ENCODE results near the gene DAPK1.

Gene DAPK1

DNA sequence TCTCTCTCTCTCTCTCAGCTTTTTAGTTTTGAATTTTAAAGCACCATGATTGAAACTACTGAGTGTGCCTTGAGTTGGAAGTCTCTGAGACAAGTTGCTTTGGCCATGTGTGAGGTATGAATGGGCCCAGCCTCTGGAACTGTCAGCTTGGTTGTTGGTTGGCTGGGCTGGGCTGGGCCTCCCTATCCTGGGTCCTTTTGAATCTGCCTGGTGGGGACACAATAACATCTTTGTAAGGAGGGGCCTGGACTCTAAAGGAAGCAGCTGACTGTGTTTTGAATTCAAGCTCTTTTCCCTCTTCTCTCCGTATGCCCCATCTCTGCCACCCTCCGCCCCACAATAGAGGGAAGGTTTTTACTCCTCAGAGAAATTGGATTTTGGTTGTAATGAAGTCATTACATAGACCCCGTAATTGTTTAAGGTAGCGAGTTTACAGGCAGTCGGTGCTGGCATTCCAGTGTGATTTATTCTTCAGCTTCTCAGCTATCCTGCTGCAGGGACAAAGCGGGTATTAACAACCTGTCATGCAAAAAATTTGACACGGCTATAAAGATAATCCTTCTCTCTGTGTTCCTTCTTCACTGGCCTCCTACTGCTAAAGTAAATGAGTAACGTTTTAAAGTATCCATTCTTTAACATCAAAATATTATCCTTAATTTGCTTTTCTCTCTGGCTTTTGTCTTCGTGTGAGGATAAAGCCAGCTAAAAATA, 105.4 kb downstream of the DAPK1 start:
- no peak for DNase-seq (ENCODE audit: low read depth)
- H3K4me3 ChIP-seq (ENCODE audit: low read depth, low read length) = no peak overlapping the region

DNA sequence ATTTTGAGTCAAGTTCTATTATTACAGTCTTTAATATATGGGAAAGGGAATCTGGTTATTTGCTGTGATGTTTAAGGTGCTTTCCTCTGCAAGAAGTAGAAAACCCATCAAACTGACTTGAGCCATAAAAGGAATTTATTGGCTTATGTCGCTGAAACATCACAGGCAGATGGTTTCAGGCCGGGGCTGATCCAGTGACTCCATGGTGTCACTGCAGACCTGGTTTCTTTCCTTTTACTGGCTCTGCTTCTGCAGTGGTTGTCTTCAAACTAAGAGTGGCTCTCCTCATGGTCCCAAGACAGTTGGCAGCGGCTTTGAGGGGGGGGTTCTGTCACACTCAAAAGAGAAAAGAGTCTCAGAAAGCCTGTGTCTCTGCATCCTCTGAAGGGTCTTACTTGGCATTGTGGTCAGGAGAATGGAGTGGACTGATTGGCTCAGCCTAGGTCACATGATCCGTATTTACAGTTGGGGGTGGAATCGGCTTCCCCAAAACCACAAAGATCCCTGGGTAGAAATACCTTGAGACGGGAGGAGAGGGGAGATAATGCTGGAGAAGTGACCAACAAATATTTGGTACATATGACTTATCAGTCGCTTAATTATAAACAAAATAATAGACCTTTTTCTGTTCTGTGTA, 106.3 kb downstream of the DAPK1 start:
- H3K4me3 ChIP-seq (ENCODE audit: low read depth, low read length) = no peak overlapping the region
- DNase-seq (ENCODE audit: low read depth) = no peak

DNA sequence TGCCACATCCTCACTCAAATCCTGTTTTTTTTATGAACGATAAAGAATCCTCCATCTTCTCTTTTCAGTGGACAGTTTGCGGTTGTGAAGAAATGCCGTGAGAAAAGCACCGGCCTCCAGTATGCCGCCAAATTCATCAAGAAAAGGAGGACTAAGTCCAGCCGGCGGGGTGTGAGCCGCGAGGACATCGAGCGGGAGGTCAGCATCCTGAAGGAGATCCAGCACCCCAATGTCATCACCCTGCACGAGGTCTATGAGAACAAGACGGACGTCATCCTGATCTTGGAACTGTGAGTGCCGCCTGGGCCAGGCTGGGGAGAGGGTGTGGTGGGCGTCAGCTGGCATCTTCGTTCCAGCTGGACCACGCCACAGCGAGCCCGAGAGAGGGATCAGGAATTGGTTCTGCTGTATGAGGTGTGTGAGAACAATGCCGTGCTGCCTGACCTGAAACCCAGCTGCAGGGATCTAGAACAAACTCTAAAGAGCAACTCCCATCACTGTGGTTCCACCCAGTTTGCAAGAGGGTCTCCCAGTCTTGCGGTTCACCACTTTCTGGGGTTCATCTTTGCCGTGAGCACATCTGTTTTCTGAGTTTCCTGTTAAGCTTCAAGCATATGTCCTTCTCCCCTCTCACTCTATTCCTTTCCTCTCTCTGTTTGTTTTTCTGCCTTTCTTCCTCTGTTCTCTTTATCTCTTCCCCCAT, 107.4 kb downstream of the DAPK1 start:
- no peak overlapping the region for H3K4me3 ChIP-seq (ENCODE audit: low read depth, low read length)
- no peak for DNase-seq (ENCODE audit: low read depth)

DNA sequence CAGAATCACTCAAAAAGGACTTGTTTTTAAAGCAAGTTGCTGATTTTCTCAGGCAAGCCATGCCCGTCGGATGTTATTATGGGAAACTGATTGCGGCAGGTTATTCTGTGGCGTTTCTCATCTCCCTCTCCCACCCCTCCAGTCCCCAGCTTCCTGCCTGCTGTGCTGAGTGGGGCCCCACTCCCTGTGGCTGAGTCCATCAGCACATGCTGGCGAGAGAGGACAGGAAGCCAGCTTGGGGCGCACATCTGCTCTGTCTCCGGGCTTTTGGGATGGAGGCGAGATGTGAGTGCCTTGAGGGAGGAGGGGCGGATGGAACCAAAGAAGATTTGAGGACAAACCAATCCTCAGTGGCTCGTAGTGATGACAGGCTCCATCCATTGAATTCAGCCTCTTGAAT, 108.0 kb downstream of the DAPK1 start:
- no peak for DNase-seq (ENCODE audit: low read depth)

DNA sequence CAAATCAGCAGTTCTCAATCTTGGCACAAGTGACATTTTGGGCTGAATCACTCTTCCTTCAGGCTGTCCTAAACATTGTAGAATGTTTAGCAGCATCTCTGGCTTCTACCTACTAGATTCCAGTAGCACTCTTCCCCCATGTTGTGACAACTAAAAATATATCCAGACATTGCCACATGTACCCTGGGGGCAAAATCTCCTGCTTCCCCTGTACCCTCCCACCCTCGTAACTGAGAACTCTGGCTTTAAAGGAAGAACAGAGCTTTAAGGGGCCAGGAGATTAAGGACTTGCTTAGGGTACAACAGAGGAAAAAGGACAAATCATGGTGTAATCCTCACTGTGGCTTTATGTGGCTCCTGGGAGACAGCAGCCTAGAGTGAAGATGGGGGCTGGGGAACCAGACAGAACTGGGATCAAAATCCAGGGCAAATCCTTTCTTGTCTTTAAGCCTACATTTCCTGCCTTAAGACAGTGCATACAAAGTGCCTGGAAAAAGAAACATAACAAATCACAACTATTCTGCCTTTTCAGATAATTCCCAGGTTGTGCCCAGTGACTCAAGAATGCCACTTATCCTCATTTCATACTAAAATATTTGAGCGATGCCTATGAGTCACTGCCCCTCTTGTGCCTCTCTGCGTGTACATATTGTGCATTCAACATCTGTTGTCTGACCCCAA, 109.3 kb downstream of the DAPK1 start:
- DNase-seq (ENCODE audit: low read depth) = no peak
- H3K4me3 ChIP-seq (ENCODE audit: low read depth, low read length) = no peak overlapping the region

More for the DNA sequence above, 108.0 kb downstream of the DAPK1 start:
- H3K4me3 ChIP-seq (ENCODE audit: low read depth, low read length) = no peak overlapping the region

DNA sequence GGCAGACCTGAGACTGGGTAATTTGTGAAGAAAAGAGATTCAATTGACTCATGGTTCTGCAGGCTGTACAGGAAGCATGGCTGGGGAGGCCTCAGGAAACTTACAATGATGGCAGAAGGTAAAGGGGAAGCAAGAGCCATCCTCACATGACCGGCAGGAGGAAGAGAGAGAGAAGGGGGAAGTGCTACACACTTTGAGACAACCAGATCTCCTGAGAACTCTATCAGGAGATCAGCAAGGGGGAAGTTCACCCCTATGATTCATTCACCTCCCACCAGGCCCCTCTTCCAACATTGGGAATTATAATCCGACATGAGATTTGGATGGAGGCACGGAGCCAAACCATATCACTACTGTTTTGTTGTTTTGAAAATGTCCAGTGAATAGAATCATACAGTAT, 110.2 kb downstream of the DAPK1 start:
- DNase-seq (ENCODE audit: low read depth) = no peak
- H3K4me3 ChIP-seq (ENCODE audit: low read depth, low read length) = no peak overlapping the region

DNA sequence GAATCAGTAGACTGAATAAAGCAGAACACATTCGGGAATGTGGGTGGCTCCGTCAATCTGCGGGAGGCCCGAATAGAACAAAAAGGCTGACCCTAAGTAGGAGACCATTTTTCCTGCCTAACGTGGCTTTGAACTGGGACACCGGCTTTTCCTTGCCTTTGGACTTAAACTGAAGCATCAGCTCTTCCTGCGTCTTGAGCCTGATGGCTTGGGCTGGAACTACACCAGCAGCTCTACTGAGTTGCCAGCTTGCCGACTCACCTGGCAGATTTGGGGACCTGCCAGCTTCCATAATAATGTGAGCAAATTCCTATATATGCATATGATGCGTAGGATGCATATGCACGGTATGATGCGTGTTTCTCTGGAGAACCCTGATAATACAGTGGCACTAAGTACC, 111.3 kb downstream of the DAPK1 start:
- DNase-seq (ENCODE audit: low read depth) = no peak
- H3K4me3 ChIP-seq (ENCODE audit: low read depth, low read length) = no peak overlapping the region

DNA sequence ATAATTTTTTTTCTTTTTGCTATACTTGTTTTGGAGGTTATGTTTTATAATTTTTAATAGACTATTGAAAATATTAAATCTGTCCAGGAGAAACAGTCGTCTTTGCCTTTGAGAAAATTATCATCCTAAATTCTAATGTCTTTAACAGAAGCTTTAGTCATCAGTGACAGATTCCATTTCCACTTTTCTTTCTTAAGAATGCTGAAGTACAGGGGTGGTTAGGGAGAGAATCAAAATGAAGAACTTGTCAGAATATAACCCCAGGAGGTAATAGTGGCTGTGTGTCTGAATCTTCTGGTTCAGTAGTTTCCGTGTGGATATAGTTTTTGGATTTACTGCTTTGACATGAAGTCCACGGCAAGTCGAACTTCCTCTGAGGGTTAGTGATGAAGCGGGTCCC, 111.8 kb downstream of the DAPK1 start:
- no peak for DNase-seq (ENCODE audit: low read depth)
- no peak overlapping the region for H3K4me3 ChIP-seq (ENCODE audit: low read depth, low read length)

DNA sequence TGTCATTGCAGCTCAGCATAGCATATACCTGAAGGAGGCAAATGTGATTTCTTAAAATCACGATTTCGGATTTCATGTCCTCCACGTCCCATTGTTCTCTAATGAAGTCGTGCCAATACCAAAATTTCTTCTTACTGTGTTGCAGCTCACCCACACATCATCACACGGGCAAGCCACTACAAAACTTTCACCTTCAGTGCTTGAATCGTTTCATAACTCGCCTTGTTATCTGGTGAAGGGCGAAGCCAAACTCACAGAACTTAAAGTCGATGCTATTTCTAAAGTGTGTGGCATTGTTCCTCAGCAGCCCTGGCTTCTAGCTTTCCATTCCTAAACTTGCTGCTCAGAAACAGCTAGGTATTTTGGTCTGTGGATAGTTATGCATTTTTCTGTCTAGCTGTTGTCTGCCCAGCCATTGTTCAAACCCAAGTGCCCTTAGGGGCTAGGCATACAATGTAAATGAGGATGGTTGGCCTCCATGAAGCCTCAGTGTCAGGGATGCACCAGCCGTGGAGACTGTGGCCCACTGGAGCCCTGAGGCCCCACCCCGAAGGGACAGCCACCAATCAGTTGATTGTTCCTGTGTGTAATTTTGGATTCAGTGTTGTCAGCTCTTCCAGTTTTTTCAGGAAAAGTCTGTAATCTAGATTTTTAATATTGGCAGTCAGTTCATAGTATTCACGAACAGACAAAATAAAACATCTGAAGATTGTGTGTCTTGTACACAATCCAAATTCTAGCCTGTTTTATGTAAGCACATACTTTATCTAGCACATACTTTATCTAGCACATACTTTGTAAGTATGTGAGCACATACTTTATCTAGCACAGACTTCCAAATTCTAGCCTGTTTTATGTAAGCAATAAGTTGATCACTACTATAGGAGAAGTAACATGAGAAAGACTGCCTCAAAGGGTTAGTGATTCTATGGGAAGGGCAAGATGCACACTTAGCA, 112.8 kb downstream of the DAPK1 start:
- no peak for DNase-seq (ENCODE audit: low read depth)
- no peak overlapping the region for H3K4me3 ChIP-seq (ENCODE audit: low read depth, low read length)

DNA sequence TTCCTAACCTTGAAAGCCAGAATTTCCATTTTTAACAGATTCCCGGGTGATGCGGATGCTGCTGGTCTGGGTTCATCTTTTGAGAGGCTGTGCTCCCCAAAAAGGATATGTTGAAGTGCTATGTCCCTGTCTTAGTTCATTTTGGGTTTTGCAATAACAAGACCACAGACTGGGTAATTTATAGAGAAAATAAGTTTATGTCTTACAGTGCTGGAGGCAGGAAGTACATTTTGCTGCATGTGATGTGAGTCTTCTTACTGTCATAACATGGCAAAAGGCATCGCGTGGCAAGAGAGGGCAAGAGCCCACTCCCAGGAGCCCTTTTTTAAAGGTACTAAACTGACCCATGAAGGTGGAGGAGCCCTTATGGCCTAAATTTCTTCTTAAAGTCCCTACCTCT, 114.1 kb downstream of the DAPK1 start:
- H3K4me3 ChIP-seq (ENCODE audit: low read depth, low read length) = no peak overlapping the region
- DNase-seq (ENCODE audit: low read depth) = no peak

DNA sequence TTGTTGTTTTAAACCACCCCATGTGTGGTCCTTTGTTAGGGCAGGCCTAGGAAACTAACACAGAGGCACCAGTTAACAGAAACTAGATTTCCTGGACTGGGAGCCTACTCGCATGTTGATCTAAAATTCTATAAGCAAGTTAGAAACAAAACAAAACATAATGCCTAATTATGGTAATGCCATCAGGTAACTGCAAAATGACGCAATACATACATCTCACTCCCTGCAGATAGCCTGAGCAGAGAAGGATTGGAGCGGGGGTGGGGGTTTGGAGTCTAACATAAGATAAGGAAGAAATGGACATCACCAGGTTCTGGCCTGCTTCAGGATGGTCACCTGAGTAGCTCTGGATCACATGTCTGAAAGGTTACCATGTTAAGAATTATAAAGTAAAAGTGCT, 114.9 kb downstream of the DAPK1 start:
- no peak for DNase-seq (ENCODE audit: low read depth)
- no peak overlapping the region for H3K4me3 ChIP-seq (ENCODE audit: low read depth, low read length)

DNA sequence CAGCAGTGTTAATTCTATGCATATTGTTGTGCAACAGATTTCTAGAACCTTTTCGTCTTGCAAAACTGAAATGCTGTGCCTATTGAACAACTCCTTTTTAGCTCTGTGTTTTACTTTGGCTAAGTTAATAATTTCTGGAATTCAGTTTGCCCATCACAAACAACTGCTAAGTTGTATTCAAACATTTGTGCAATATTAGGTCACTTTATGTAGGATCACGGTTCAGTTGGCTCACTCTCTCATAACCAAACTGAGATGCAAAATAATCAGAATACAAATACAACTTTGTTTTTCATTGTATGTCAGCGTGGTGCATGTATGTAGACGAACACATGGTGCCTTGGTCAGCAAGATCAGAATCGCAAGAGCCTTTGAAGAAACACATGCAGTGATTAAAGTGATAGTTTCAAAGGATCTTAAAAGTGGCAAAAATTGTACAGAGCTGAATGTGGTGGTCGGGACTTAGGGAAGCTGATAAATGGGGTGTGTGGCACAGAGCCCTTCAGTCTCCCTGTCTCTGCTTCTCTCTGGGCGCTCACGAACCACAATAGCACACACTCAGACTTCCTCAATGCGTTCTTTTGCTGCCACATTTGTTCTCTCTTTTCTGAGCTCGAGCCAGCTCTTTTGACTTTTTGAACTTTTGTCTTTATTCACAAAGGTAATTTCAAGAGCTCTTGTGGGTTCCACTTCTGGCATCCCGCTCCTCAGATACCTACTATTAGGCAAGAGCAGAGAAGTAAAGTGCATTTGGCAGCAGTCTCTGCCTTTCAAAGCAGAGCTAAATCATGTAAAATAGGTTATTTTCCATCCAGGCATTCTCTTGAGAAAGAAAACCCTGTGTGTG, 115.8 kb downstream of the DAPK1 start:
- H3K4me3 ChIP-seq (ENCODE audit: low read depth, low read length) = no peak overlapping the region
- DNase-seq (ENCODE audit: low read depth) = no peak

DNA sequence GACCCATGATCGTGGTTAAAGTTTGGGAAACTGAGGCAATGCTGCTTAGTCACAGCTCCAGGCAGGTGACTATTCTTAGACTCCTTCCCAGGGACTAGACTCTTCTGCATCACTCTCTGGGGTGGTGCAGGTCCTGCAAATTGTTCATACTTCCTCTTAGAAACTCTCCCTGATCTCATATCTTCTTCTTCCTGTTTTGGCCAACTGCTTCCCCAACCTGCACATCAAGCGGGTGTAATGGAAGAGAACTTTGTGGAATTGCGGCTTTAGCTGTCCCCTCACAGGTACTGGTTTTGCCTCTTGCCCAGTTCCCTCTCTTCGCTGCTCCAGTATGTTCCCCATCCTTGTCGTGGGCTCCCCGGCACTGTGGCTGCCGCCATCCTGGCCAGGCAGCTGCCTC, 116.7 kb downstream of the DAPK1 start:
- H3K4me3 ChIP-seq (ENCODE audit: low read depth, low read length) = no peak overlapping the region
- DNase-seq (ENCODE audit: low read depth) = no peak

DNA sequence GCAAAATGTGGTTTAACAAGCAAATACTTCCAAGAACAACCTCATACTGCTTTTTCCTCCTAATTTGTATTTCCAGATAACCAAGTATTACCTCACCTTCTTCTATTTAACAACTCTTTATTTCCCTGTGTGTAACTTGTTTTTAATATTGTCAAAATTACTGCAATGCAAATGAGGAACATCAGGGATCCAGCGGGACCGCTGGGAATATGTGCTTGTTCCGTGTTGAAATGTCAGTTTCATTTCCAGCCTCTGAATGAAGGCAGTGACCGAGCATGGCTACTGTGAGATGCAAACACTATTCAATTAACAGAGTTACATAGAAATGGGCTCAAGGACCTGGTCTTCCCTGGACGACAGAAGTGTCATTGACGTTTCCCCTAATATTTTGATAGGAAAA, 117.5 kb downstream of the DAPK1 start:
- no peak overlapping the region for H3K4me3 ChIP-seq (ENCODE audit: low read depth, low read length)
- no peak for DNase-seq (ENCODE audit: low read depth)

DNA sequence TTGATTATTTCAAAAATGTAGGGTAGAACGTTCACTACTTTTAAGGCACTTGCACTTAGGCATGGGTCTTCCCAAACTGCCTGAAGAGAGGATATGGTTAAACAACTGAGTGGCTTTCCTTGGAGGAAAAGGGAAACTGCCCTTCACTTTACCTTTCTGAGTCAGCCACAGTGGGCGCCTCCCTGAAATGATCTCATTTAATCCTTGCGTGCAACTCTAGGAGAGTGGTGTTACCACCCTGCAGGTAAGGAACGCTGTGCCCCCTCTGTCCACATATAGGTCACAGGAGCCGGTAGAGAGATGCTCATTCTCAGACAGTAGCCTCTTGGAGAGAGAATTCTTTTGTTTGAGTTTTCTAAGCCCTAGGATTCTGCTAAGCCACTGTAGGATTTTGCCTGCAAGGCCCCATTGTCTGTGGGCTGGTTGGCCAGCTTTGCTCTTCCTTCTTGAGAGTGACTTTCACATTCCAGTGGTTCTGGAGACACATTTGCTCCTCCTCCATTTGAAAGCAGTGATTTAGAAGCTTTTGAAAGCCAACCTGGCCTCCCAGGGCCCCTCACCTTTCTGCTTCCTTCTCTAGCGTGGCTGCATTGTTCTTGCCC, 118.0 kb downstream of the DAPK1 start:
- H3K4me3 ChIP-seq (ENCODE audit: low read depth, low read length) = no peak overlapping the region
- DNase-seq (ENCODE audit: low read depth) = no peak

DNA sequence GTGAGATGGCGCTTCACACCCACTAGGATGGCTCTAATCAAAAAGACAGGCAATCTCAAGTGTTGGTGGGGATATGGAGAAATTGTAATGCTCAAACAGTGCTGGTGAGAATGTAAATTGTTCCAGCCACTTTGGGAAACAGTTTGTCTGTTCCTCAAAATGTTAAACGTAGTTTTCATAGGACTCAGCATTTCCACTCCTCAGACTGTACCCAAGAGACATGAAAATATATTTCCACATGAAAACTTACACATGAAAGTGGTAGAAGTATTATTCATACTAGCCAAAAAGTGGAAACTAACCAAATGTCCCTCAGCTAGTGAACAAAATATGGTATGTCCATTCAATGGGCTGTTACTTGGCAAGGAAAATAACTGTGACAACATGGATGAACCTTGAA, 120.6 kb downstream of the DAPK1 start:
- H3K4me3 ChIP-seq (ENCODE audit: low read depth, low read length) = no peak overlapping the region
- no peak for DNase-seq (ENCODE audit: low read depth)

DNA sequence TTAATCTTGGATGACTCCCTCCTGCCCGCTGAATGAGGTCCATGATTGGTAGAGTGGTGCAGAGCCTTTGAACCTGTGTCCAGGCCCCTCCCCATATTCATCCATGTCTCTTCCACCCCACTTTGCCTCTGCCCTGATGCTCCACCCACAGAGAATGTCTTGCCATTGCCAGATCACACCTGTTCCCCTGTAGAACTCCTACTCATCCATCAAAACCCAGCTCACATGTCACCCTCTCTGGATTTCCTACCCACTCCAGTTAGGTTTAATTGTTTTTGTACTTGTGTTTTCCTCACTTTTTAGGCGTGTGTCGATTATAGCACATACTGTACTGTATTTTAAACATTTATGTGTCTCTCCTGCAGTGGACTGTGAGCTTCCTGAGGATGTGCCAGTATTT, 121.3 kb downstream of the DAPK1 start:
- no peak for DNase-seq (ENCODE audit: low read depth)
- H3K4me3 ChIP-seq (ENCODE audit: low read depth, low read length) = no peak overlapping the region

DNA sequence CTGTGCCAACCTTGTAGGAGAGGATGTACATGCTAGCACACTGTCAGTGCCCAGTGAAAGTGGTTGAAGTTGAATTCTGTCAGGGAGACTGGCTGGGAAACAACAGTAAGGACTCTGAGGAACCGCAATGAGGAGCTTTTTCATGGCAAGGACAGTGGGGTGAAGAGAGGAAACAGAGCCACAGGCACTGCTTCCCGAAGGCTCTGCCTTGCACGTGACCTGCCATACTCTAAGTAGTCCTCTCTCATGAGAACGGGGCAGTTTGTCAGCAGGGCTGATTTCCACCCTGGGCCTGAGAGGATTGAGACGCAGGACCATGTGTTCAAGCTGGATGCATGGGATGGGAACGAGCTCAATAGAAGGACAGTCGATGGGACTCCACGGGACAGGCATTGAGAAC, 121.7 kb downstream of the DAPK1 start:
- H3K4me3 ChIP-seq (ENCODE audit: low read depth, low read length) = no peak overlapping the region
- no peak for DNase-seq (ENCODE audit: low read depth)

All from skeletal muscle cell (primary cell).